Chondrocyte (in vitro differentiated cells): ENCODE results near the gene TGFBR3. TPM values are rescaled to one million over a fixed set of nuclear protein-coding genes. Genes with fewer than 3 reads are reported as not detected.

Experiments used
- DNase-seq: peaks from one replicate; pipeline ENCODE4 v3.0.0; 2021; ENCODE audit warnings: mixed read lengths, low spot score
- H3K27ac Mint-ChIP-seq: one replicate; pipeline ENCODE4 v1.8.0; 2021; ENCODE audit warnings: mild to moderate bottlenecking, moderate library complexity, mixed read lengths; ENCODE audit not compliant: unreplicated experiment
- H3K27me3 Mint-ChIP-seq: 2 replicates; pipeline ENCODE4 v1.8.0; 2021; ENCODE audit warnings: low read depth, mixed read lengths
- H3K36me3 Mint-ChIP-seq: 2 replicates; pipeline ENCODE4 v1.8.0; 2021; ENCODE audit warnings: low read depth, mixed read lengths
- H3K4me1 Mint-ChIP-seq: 2 replicates; pipeline ENCODE4 v1.8.0; 2021; ENCODE audit warnings: low read depth, mild to moderate bottlenecking, mixed read lengths
- H3K4me3 Mint-ChIP-seq: one replicate; pipeline ENCODE4 v1.8.0; 2021; ENCODE audit warnings: mild to moderate bottlenecking, moderate library complexity, mixed read lengths; ENCODE audit not compliant: unreplicated experiment
- H3K9me3 Mint-ChIP-seq: 2 replicates; pipeline ENCODE4 v1.8.0; 2021; ENCODE audit warnings: low read depth, mixed read lengths
- total RNA-seq: library from RNA; stranded (reverse); gene quantifications from 3 replicates; pipeline ENCODE4 v1.2.1, GENCODE V29; 2021
- TF ChIP-seq, protein P1 (sequence below): fragments of 200-600 bp; sonication (generic); IDR thresholded peaks from 2 replicates; pipeline ENCODE4 v1.5.0; 2021; ENCODE audit warnings: antibody characterized with exemption, mild to moderate bottlenecking, moderate library complexity

The TGFBR3 gene
- total RNA-seq, 1 donor from 2014 or later: 1.4 TPM

DNA sequence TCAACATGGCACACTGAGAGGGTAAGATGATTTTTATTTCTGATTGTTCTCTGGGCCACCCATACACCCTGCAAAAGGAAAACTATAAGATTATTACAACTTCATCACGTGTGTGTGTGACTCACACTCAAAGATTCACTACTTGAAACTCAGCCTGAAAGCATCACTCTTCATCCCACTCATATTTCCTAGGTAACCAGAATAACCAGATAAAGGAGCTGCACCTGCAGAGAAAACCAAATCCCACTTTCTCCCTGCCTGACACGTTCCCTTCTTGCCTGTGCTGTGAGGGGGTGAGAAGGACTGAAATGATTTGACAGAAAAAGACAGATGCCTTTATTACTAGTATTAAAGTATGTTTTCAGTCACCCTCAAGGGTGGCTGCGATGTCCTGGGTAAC, 131.6 kb downstream of the TGFBR3 start:
- Mint-ChIP-seq H3K4me3 (no peak overlapping the region), H3K9me3 (no peaks in the 10 kb centered on the region), H3K36me3 (no peaks in the 10 kb centered on the region), H3K27me3 (no peaks in the 10 kb centered on the region), H3K27ac (no peak overlapping the region), H3K4me1 (peaks cover 22% of the 10 kb centered on the region)
- TF ChIP-seq, protein P1, sequence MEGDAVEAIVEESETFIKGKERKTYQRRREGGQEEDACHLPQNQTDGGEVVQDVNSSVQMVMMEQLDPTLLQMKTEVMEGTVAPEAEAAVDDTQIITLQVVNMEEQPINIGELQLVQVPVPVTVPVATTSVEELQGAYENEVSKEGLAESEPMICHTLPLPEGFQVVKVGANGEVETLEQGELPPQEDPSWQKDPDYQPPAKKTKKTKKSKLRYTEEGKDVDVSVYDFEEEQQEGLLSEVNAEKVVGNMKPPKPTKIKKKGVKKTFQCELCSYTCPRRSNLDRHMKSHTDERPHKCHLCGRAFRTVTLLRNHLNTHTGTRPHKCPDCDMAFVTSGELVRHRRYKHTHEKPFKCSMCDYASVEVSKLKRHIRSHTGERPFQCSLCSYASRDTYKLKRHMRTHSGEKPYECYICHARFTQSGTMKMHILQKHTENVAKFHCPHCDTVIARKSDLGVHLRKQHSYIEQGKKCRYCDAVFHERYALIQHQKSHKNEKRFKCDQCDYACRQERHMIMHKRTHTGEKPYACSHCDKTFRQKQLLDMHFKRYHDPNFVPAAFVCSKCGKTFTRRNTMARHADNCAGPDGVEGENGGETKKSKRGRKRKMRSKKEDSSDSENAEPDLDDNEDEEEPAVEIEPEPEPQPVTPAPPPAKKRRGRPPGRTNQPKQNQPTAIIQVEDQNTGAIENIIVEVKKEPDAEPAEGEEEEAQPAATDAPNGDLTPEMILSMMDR: no peak
- DNase-seq: no peak

DNA sequence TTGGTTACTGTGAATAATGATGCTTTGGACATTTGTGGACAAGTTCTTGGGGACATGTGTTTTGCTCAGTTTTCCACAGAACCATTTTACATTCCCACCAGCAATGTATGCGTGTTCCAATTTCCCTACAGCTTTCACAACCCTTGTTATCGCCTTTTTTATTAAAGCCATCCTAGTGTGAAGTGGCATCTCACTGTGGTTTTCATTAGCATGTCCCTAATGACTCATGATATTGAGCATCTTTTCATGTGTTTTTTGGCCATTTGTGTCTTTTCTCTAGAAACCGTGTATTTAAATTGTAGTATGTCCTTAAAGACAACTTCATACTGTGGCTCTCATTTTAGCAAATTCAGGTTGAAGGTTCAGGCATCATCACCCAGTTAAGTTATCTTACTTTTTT, 132.1 kb downstream of the TGFBR3 start:
- H3K27me3 Mint-ChIP-seq: no peaks in the 10 kb centered on the region
- no peak for DNase-seq
- H3K27ac Mint-ChIP-seq: no peak overlapping the region
- TF ChIP-seq, protein P1: no peak
- peaks cover 22% of the 10 kb centered on the region for H3K4me1 Mint-ChIP-seq
- no peak overlapping the region for H3K4me3 Mint-ChIP-seq
- H3K36me3 Mint-ChIP-seq: no peaks in the 10 kb centered on the region
- no peaks in the 10 kb centered on the region for H3K9me3 Mint-ChIP-seq

DNA sequence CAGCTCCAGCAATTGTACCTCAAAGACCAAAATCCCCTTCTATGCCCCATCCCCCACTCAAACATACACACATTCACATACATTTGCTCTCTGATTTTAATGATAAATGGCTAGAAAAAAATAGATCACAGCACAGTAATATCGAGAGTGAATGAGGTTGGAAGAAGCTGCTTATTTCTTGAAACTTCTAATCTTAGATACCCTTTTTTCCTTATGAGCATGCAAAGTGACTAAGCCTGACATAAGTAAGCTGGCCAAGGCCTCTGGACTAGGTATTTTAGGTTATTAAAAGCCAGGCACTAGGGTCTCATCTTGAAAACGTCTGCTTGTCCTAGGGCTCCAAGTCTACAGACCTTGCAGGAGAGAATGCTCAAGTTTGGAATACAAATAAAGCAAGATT, 133.6 kb downstream of the TGFBR3 start:
- Mint-ChIP-seq H3K27ac (no peak overlapping the region), H3K4me3 (no peak overlapping the region), H3K36me3 (no peaks in the 10 kb centered on the region), H3K27me3 (no peaks in the 10 kb centered on the region), H3K9me3 (peaks cover 3% of the 10 kb centered on the region), H3K4me1 (peaks cover 22% of the 10 kb centered on the region)
- DNase-seq: no peak
- TF ChIP-seq, protein P1: no peak

DNA sequence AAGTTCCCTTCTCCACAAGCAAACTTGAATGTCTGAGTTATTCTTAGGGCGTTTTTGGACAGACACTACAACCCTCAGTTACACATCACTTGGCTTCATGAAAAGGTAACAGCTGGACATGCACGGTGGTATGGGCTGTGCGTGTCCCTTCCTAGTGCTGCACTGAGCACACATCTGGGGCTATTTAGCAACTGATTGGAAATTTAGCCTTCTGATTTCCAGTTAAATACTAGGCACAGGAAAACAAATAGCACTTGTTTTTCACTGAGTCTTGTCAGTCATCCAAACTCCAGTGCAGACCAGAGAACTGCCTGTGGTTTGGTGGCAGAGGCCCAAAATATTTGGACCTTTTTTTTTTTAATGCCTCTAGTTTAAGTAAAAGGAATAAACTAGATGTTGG, 134.7 kb downstream of the TGFBR3 start:
- TF ChIP-seq, protein P1: no peak
- H3K27me3 Mint-ChIP-seq: no peaks in the 10 kb centered on the region
- no peak overlapping the region for H3K27ac Mint-ChIP-seq
- peaks cover 22% of the 10 kb centered on the region for H3K4me1 Mint-ChIP-seq
- peaks cover 12% of the 10 kb centered on the region for H3K9me3 Mint-ChIP-seq
- no peak for DNase-seq
- H3K4me3 Mint-ChIP-seq: no peak overlapping the region
- H3K36me3 Mint-ChIP-seq: no peaks in the 10 kb centered on the region

DNA sequence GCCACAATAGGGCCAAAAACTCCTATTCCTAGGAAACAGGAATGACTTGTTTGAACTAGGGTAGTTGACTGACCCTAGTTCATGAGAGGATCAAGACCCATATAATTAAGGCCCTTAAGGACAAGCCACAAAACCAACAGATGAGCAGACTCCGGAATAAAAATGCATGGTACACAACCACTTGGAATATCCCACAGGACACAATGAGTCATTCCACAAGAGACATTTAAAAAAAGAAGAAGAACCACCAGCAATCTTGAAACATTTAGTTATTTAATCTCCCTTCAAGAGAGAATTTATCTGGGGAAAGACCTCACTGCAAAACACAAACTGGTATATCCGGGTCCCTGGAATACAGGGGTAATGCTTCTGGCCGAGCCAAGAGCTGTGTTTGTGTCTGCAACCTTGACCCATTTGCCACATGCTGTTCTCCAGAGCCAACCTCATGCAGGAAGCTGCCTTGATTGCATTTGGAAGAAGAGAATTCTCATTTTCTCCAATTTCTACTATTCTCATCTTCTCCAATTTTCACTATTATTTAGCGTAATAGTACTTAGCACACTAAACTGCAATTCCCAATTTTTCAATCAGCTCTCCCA, 135.5 kb downstream of the TGFBR3 start:
- peaks cover 22% of the 10 kb centered on the region for H3K4me1 Mint-ChIP-seq
- no peak overlapping the region for H3K27ac Mint-ChIP-seq
- H3K36me3 Mint-ChIP-seq: no peaks in the 10 kb centered on the region
- H3K9me3 Mint-ChIP-seq: peaks cover 16% of the 10 kb centered on the region
- H3K4me3 Mint-ChIP-seq: no peak overlapping the region
- TF ChIP-seq, protein P1: no peak
- DNase-seq: no peak
- no peaks in the 10 kb centered on the region for H3K27me3 Mint-ChIP-seq
